Endothelial cell of umbilical vein (primary cell): ENCODE results near the gene CNTNAP2.

Experiments used
- EZH2 ChIP-seq: IDR thresholded peaks from 2 replicates; pipeline ENCODE4 v1.6.1; 2012; ENCODE audit warnings: borderline replicate concordance, low read depth, mild to moderate bottlenecking, moderate library complexity, low read length, inconsistent platforms; ENCODE audit not compliant: severe bottlenecking
- JUN ChIP-seq: IDR thresholded peaks from 2 replicates; pipeline ENCODE4 v1.6.1; 2011; ENCODE audit warnings: borderline replicate concordance, low read depth; ENCODE audit not compliant: insufficient read length, insufficient read depth
- MYC ChIP-seq: IDR thresholded peaks from one replicate; pipeline ENCODE4 v1.6.1; 2011; ENCODE audit warnings: mild to moderate bottlenecking, low read depth, low read length
- POLR2A ChIP-seq: IDR thresholded peaks from 2 replicates; pipeline ENCODE4 v1.6.1; 2012; ENCODE audit warnings: low read depth, mild to moderate bottlenecking, control low read depth, low read length
- TF ChIP-seq, protein P1 (sequence below), 2 donors: IDR thresholded peaks; 1 replicate in 1 of 2; 2 replicates in 1 of 2; pipeline ENCODE4 v1.5.1; 2011; ENCODE audit warnings: low read length in 2 of 2, mild to moderate bottlenecking in 2 of 2, moderate library complexity in 2 of 2, control low read depth in 1 of 2, inconsistent platforms in 1 of 2, low read depth in 1 of 2; ENCODE audit not compliant: insufficient read depth in 1 of 2; ENCODE audit errors: extremely low read depth in 1 of 2
- TF ChIP-seq, protein P2 (sequence below): IDR thresholded peaks from 2 replicates; pipeline ENCODE4 v1.6.1; 2011; ENCODE audit not compliant: insufficient read depth, insufficient read length

DNA sequence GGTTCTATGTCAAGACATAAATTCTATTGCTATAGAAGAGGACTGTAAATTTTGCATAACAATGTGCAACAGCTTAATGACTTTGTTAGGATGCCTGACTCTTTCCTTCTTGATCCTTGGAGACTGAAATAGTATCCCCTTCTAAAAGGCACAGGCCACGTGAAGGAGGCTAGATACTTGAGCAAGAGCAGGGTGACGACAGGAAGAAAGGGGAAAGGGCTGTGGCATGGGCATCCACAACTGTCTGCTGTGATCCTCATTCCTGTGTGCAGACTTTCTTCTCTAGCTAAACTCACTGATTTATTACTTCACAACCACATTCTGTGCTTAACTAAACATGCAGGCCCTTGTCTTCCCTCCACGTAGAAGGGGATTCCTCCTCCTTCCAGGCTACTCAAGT is 1362.2 kb downstream of the CNTNAP2 start:
- TF ChIP-seq, protein P1, sequence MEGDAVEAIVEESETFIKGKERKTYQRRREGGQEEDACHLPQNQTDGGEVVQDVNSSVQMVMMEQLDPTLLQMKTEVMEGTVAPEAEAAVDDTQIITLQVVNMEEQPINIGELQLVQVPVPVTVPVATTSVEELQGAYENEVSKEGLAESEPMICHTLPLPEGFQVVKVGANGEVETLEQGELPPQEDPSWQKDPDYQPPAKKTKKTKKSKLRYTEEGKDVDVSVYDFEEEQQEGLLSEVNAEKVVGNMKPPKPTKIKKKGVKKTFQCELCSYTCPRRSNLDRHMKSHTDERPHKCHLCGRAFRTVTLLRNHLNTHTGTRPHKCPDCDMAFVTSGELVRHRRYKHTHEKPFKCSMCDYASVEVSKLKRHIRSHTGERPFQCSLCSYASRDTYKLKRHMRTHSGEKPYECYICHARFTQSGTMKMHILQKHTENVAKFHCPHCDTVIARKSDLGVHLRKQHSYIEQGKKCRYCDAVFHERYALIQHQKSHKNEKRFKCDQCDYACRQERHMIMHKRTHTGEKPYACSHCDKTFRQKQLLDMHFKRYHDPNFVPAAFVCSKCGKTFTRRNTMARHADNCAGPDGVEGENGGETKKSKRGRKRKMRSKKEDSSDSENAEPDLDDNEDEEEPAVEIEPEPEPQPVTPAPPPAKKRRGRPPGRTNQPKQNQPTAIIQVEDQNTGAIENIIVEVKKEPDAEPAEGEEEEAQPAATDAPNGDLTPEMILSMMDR (IDR thresholded peaks at IDR 0.05; ENCODE audit: extremely low read depth in 1 of 2, insufficient read depth in 1 of 2, low read depth in 1 of 2, low read length in 2 of 2): no peak
- TF ChIP-seq POLR2A: no peak
- TF ChIP-seq MYC: no peak
- TF ChIP-seq, protein P2, sequence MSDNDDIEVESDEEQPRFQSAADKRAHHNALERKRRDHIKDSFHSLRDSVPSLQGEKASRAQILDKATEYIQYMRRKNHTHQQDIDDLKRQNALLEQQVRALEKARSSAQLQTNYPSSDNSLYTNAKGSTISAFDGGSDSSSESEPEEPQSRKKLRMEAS: no peak
- no peak for TF ChIP-seq JUN
- no peak for TF ChIP-seq EZH2
